Activated gamma-delta T cell treated with anti-CD3 and anti-CD28 coated beads, Interleukin-2, amount 50 U/mL, for 16 hours (primary cell): ENCODE results near the gene PDE4B.
"Not testable (repeated sequence)": the region's sequence is repeated elsewhere in the genome, so short reads cannot be mapped to it uniquely, and the experiment has no call there.

ENCODE experiments used
- DNase-seq: peaks from one replicate; pipeline ENCODE4 v3.0.0-alpha.2; 2020; ENCODE audit warnings: low read depth

Gene PDE4B

GRCh38 chr1:66135161-66135560 lies 342.5 kb downstream of the PDE4B start:
- no peak for DNase-seq

- not testable (repeated sequence) for DNase-seq
Observed at GRCh38 chr1:66136423-66136822, 343.7 kb downstream of the PDE4B start.

GRCh38 chr1:66137235-66137634 lies 344.5 kb downstream of the PDE4B start:
- DNase-seq: no peak

- DNase-seq: no peak
Observed at GRCh38 chr1:66138613-66139012, 345.9 kb downstream of the PDE4B start.

- DNase-seq: no peak
Observed at GRCh38 chr1:66140072-66140471, 347.4 kb downstream of the PDE4B start.

GRCh38 chr1:66143651-66144050 lies 351.0 kb downstream of the PDE4B start:
- no peak for DNase-seq

GRCh38 chr1:66147226-66147835 lies 354.6 kb downstream of the PDE4B start:
- no peak for DNase-seq

GRCh38 chr1:66152034-66152433 lies 359.3 kb downstream of the PDE4B start:
- no peak for DNase-seq

- DNase-seq: no peak
Observed at GRCh38 chr1:66154394-66154793, 361.7 kb downstream of the PDE4B start.

- DNase-seq: no peak
Observed at GRCh38 chr1:66156144-66156543, 363.4 kb downstream of the PDE4B start.

GRCh38 chr1:66159800-66160199 lies 367.1 kb downstream of the PDE4B start:
- no peak for DNase-seq

GRCh38 chr1:66160719-66161118 lies 368.0 kb downstream of the PDE4B start:
- DNase-seq: no peak

- DNase-seq: no peak
Observed at GRCh38 chr1:66166753-66167152, 374.1 kb downstream of the PDE4B start.

- DNase-seq: no peak
Observed at GRCh38 chr1:66167267-66167666, 374.6 kb downstream of the PDE4B start.

GRCh38 chr1:66168467-66168887 lies 375.8 kb downstream of the PDE4B start:
- DNase-seq: no peak

- no peak for DNase-seq
Observed at GRCh38 chr1:66168948-66169671, 376.4 kb downstream of the PDE4B start.

GRCh38 chr1:66172272-66172671 lies 379.6 kb downstream of the PDE4B start:
- no peak for DNase-seq

GRCh38 chr1:66175098-66175497 lies 382.4 kb downstream of the PDE4B start:
- DNase-seq: no peak

GRCh38 chr1:66175581-66175980 lies 382.9 kb downstream of the PDE4B start:
- DNase-seq: no peak

GRCh38 chr1:66176012-66176715 lies 383.5 kb downstream of the PDE4B start:
- no peak for DNase-seq

GRCh38 chr1:66176832-66177231 lies 384.1 kb downstream of the PDE4B start:
- DNase-seq: no peak

GRCh38 chr1:66177510-66177909 lies 384.8 kb downstream of the PDE4B start:
- no peak for DNase-seq

GRCh38 chr1:66182026-66182425 lies 389.3 kb downstream of the PDE4B start:
- DNase-seq: no peak
